ENCODE data around the gene BIRC6. TPM values are rescaled to one million over a fixed set of nuclear protein-coding genes. Genes with fewer than 3 reads are reported as not detected.

The BIRC6 gene
- total RNA-seq, 1 donor from 2014 or later: 199 TPM

DNA sequence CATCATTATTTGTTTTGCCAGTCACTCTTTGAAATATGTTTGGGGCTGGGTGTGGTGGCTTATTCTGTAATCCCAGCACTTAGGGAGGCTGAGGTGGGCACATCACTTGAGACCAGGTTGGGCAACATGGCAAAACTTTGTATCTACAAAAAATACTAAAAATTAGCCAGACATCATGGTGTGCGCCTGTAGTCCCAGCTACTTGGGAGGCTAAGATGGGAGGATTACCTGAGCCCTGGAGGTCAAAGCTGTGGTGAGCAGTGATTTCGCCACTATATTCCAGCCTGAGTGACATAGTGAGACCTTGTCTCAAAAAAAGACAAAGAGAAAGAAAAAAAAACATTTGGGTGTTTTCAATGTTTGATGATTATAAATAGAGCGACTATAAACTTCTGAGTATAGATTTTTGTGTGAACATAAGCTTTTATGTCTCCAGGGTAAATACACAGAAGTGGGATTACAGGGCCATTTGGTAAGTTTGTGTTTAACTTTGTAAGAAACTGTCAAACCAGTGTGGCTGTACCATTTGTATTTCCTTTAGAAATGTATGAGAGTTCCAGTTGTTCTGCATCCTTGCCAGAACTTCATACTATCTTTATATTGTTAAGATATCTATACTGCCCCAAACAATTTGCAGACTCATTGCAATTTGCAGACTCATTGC lies 15.8 kb downstream of the BIRC6 start:
- no peak for DNase-seq

DNA sequence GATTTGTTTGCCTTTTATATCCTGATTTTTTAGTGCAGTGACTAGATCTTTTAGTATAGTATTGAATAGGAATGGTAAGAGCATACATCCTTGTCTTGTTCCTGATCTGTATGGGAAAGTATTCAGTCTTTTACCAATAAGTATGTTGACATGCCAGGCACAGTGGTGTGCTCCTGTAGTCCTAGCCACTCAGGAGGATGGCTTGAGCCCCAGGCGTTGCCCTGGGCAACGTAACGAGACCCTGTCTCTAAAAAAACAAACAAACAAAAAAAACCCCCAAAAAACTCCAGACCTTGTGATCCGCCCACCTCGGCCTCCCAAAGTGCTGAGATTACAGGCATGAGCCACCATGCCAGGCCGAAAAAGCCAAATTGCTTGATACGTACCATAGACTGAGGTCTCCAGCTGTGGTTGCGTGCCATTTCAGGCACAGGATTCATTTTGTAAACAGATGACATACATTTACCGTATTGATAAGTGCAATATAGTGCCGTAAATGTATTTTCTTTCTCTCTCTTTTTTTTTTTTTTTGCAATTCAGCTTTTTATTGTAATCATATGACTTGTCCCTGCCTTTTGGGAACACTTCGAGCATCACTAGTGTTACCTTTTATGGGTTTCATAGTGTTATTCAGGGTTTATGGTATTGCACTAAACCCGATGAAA lies 18.5 kb downstream of the BIRC6 start:
- DNase-seq: no peak

DNA sequence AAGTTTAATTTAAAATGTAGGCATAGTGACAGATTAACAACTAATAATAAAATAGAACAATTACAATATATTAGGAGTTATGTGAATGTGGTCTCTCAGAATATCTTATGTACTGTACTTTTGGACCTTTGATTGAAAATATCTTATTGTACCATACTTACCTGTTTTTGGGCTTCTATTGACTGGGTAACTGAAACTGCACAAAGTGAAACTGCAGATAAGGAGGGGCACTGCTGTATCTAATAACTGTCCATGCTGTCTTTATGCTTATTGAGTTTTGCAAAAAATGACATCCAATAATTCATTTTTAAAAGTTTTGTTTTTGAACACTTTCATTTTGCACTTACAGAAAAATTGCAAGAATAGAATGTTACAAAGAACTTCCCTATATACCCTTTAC lies 19.9 kb downstream of the BIRC6 start:
- no peak for DNase-seq

DNA sequence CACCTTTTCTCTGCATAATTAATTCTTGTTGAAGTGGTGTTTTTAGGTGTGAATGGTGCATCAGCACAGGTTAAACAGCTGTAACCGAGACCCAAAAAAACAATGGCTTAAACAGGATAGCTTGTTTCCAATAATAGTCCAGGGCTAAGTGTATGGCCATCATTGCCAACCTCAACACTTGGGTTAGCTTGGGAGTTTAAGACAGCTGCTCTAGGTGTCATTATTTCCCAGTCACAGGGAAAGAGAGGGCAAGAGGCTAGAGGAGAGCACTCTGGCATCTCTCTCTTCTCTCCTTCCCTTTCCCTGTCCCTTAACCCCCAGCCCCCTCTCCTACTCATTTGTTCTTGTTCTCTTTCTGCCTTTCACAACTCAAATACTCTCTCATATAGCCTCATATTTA lies 21.1 kb downstream of the BIRC6 start:
- DNase-seq: peak; percentile 17

DNA sequence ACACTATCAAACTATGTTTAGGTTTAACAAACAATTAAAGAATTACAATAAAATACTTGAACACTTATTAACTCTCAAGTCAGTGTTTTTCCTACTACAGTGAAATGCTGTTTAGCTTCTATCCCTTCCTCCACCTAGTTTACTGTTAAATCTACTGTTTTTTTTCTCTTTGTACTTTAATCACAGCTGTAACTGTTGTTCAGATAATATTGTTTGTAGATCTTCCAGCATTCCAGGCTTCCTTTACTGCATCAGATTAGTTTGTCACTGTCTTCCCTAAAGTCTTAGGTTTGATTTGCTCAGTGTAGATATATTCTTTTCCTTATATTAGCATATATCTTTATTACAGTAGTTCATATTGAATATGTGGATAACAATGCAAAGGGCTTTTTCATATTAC lies 22.5 kb downstream of the BIRC6 start:
- DNase-seq: no peak

DNA sequence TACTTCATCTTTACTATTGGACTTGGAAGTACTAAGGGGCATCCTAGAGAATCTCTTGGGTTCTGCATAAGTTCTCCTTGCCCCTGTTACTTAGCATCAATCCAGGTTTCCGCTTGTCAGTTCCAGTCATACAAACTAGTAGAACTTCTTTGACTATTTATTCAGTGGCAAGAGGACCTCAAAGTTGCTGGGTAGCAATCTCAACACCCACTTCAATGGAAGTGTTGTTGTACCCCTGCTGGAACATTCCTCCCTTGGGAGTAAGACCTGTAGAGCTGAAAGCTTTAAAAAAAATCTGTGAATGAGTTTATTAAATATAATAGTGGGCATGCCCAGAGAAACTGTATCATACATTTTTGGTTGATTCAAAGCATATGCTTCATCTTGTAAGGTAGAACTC lies 27.0 kb downstream of the BIRC6 start:
- no peak for DNase-seq

DNA sequence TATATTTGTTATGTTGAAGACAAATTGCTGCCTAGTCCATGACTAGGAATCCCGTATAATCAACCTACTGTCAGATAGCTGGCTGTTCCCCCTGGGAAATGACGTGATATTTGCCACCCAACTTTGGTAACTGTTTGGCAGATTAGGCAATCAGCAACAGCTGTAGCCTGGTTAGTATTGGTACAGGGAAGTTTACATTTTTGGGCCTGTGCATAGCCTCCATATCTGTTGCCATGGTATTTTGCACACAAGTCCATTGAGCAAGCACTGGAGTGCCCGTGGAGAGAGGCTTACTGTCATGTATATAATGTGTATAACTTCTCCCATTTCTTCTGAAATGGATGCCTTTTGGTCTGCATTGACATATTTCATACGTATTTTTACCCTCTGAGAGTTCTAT lies 27.7 kb downstream of the BIRC6 start:
- no peak for DNase-seq

DNA sequence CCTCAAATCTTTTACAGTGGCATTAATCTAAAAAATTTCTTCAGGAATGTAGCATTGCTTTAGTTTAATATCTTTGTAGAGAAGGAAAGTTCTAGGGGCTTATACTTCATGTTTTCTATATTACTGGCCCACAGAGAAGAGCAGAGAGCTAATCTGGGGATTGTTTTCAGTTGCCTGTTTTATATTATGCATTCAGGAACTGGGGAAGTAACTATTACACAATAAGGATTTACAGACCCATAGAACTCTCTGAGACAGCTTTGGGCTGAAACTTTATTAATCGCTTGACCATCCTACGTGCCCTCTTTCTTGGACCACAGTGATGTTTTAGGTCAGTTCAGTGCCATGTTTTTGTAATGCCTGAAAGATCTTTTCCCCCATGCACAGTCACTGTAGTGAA lies 29.9 kb downstream of the BIRC6 start:
- DNase-seq: no peak

DNA sequence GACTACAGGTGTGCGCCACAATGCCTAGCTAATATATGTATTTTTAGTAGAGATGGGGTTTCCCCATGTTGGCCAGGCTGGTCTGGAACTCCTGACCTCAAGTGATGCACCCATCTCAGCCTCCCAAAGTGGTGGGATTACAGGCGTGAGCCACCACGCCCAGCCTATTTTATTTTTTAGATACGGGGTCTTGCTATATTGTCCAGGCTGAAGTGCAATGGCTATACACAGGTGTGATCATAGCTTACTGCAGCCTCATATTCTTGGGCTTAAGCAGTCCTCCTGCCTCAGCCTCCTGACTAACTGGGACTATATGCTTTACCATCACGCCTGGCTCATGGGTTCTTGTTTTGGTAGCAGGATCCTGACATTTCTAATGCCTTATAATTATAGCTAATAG lies 42.4 kb downstream of the BIRC6 start:
- no peak for DNase-seq

DNA sequence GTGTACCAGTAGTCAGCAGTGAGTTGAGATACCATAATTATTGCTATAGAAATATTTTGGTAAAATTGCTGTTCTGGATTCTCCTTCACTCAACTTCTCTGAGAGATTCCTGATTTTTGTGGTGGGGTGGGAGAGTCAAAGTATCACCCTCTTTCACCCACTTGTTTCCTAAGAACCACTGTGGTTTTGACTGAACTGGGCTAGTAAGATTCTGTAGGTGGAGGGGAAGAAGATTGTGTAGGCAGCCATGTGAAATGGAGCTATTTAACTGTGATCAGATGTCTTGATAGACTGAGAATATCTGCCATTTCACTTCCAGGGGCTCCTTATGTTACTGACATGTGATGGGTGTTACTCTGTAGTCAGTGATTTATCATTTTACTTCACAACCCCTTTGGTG lies 45.3 kb downstream of the BIRC6 start:
- DNase-seq: no peak

DNA sequence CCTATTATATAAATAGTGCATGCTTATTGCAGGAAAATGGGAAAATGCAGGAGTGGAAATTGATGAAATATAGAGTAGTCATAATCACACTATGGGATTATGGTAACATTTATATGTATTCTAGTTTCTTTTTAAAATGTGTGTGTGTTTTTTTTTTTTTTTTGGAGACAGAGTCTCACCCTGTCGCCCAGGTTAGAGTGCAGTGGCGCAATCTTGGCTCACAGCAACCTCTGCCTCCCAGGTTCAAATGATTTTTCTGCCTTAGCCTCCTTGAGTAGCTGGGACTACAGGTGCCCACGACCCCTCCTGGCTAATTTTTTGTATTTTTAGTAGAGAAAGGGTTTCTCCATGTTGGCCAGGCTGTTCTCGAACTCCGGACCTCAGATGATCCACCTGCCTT lies 47.0 kb downstream of the BIRC6 start:
- no peak for DNase-seq

DNA sequence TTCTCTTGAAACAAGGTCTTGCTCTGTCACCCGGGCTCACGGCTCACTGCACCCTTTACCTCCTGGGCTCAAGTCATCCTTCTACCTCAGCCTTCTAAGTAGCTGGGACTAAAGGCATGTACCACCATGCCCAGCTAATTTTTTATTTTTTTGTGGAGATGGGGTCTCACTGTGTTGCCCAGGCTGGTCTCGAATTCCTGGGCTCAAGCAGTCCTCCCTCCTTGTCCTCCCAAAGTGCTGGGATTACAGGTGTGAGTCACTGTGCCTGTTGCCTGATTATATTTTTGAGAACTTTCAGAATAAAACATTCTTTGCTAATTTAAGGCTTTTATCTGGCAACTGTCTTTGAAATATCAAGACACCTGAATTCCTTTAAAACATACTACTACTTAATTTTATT lies 47.9 kb downstream of the BIRC6 start:
- no peak for DNase-seq

DNA sequence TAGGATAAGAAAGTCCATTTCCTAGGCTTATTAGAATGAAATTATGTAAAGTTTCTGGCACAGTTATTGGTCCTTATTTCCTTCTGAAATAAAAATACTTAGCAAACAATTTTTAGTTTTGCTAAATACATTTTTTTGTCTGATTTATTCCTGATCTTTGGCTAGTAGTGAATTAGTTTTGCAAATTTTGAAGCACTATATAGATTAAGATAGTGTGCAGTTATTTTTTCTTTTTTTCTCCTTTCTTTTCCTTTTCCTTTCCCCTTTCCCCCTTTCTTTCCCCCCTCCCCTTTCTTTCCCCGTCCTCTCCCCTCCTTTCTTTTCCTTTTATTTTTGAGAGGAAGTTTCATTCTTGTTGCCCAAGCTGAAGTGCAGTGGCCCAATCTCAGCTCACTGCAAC lies 59.7 kb downstream of the BIRC6 start:
- no peak for DNase-seq

DNA sequence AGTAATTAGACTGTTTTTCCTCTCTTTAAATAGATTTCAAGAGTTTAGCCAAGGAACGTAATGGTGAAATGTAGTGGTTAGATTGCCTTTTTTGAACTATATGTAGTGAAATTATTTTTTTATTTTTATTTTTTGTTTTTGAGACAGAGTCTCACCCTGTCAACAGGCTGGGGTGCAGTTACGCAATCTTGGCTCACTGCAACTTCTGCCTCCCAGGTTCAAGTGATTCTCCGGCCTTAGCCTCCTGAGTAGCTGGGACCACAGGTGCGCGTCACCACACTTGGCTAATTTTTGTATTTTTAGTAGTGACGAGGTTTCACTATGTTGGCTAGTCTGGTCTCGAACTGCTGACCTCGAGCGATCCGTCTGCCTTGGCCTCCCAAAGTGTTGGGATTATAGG lies 60.8 kb downstream of the BIRC6 start:
- DNase-seq: no peak

DNA sequence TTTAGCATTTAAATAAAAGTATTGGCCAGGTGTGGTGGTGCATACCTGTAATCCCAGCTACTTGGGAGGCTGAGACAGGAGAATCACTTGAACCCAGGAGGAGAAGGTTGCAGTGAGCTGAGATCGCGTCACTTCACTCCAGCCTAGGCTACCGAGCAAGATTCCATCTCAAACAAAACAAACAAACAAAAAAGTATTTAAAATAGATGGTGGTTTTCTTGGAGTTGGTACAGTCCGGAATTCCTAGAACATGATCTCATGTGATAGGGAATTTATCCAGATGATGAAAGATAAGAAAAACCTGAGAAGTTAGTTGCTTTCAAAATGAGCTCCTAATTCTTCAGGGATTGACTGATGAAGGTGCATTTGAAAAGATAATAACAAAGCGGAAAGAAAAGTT lies 62.0 kb downstream of the BIRC6 start:
- DNase-seq: no peak

DNA sequence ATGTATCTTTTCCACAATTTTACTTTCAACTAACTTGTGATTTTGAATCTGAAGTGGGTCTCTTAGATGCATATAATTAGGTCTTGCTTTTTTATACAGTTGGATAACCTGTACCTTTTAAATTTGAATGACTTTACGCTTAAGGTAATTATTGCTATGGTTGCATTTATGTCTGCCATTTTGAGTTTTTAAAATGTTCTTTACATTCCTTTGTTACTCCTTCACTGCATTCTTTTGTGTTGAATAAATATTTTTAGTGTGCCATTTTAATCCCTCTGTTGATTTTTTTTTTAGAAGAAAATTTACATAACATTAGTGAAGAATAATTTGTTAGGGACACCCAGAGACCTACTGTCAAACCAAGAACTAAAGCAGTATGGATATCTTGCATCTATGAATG lies 65.3 kb downstream of the BIRC6 start:
- no peak for DNase-seq

DNA sequence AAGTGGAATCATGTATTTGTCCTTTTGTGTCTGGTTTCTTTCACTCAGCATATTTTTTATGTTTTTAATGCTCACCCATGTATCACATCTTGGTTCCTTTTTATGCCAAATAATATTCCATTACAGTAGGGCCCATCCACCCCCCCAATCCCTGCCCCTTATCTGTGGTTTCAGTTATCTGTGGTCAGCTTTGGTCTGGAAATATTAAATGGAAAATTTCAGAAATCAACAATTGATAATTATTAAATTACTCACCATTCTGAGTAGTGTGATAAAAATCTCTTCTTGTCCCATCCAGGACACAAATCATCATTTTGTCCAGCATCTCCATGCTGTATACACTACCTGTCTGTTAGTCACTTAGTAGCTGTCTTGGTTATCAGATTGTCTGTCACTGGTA lies 66.7 kb downstream of the BIRC6 start:
- DNase-seq: no peak

DNA sequence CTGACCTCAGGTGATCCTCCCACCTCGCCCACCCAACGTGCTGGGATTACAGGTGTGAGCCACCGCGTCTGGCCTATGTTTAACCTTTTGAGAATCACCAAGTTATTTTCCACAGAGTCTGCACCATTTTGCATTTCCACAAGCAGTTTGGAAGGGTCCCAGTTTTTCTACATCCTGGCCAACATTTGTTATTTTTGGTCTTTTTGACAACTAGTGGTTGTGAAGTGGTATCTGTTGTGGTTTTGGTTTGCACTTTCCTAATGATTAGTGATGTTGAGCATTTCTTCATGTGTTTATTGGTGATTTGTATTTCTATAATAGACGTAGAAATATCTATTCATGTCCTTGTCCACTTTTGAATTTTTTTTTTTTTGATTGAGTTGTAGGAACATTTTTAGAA lies 67.9 kb downstream of the BIRC6 start:
- DNase-seq: no peak

DNA sequence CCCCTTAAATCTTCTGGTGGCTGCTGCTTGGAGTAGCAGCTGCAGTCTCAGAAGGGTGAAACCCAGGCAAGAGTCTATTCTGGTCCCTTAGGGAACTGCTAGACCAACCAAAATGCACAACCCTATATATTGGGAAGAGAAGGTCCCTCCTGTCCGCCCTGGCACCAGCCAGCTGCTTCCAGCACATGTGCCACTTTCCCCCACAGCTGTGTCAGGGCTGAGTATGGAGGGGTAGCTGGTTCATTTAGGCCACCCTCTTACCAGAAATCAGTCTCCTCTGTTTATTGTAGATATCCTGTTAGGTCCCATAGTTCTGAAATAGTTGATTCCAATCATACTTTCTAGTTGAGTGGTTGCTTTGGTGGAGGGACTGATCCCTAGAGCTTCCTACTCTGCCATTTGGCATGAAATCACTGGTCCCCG lies 68.9 kb downstream of the BIRC6 start:
- peak; percentile 78 for DNase-seq

DNA sequence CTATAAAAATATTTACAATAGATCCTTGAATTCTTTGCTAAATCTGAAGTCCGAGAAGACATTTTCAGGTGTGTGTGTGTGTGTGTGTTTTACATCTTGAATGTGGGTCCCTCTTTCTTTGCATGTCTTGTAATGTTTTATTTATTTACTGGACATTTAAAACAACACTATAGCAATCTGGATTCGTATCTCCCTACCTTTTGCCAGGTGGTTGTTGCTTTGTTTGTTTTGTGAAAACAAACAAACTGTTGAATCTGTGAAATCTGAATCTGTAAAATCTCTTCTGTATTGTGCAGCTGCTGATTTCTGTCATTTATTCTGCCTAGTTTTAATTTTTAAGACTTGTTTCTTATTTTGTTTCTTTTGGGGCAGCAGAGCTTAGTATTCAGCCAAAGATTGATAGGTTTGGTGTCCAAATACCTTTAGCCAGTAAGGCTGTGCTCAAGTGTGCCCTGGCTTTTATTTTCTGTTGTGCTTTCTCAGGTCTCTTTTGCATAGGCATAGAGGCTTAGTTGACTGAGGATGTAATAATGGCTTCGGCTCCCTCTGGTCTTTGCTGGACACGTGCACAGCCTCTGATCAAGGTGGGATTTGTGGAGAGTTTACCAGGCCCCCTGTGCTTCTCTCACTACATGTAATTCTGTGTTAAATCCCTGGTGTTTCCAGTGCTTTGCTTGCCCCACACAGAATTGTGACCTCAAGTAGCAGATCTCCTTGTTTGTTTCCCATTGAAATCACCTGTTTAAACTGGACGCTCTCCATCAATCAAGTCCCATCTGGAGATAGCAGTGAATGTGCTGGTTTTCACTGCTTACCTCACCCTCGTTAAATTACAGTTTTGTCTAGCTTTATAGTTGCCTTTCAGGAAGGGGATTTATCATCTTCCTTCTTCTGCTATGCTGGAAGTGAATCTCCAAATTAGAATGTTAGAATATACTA lies 71.1 kb downstream of the BIRC6 start:
- DNase-seq: peak; percentile 7

DNA sequence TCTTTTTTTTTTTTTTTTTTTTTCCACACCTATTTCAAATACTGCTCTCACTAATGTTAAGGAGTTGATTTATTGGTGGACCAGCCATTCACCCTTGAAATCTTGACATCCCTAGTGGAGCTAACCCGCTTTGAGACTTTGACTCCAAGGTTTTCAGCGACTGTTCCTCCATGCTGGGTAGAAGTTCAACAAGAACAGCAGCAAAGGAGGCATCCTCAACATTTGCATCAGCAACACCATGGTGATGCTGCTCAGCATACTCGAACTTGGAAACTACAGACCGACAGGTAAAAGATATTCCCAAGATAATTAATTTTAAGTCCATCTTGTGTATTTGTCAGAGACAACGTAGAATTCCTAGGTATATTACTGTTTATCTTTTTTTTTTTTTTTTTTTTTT lies 74.0 kb downstream of the BIRC6 start:
- DNase-seq: no peak

DNA sequence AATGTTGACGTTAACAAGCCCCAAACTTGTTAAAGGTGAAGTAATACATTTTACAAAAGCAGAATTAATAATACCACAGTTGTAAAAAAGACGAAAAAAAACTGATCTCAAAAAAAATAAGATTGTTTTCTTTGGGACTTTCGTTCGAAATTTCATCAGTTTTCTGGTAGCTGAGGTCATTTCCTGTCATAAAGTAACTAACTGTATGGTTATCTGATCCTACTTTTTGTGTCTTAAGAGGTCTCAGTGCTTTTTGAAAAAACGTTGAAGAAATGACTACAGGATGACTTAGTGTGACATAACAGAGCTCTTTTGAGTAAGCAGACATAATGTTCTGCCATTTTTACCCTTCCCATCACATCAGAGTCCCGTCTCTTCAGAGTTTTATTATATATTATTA lies 79.3 kb downstream of the BIRC6 start:
- DNase-seq: no peak

DNA sequence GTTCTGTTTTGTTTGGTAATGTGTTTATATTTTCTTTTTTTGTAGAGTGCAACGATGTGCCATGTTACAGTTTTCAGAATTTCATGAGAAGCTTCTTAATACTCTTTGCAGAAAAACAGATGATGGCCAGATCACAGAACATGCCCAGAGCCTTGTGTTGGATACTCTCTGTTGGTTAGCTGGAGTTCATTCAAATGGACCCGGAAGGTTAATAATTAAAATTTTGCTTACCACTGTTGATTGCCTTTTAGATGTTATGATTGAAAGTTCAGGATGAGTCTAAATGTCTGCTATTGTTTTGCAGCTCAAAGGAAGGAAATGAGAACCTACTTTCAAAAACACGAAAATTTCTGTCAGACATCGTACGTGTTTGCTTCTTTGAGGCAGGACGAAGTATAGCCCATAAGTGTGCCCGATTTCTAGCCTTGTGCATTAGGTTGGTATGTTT lies 85.2 kb downstream of the BIRC6 start:
- DNase-seq: no peak

All from tongue (tissue), 2 donors.